WI38 (cell line): ENCODE measurements around the gene WDR38.

Experiments
- H3K4me3 ChIP-seq: 2 replicates; pipeline ENCODE4 v1.5.1; 2011; ENCODE audit warnings: low read depth, mild to moderate bottlenecking, control low read depth, low read length
- TF ChIP-seq, protein P1 (sequence below): IDR thresholded peaks from 2 replicates; pipeline ENCODE4 v1.5.1; 2012; ENCODE audit warnings: low read depth, mild to moderate bottlenecking, control low read depth, low read length

WDR38 gene

GRCh38 chr9:124861342-124862229 is 8.3 kb downstream of the WDR38 start, which contains the start of the genes ARPC5L and RPL35:
TSS of gene ARPC5L (plus strand) at chr9:124862130. CDS start at chr9:124869291, 7,161 bp downstream.
TSS of gene RPL35 (minus strand) at chr9:124861957. CDS start at chr9:124861912, 45 bp downstream.
- TF ChIP-seq, protein P1, sequence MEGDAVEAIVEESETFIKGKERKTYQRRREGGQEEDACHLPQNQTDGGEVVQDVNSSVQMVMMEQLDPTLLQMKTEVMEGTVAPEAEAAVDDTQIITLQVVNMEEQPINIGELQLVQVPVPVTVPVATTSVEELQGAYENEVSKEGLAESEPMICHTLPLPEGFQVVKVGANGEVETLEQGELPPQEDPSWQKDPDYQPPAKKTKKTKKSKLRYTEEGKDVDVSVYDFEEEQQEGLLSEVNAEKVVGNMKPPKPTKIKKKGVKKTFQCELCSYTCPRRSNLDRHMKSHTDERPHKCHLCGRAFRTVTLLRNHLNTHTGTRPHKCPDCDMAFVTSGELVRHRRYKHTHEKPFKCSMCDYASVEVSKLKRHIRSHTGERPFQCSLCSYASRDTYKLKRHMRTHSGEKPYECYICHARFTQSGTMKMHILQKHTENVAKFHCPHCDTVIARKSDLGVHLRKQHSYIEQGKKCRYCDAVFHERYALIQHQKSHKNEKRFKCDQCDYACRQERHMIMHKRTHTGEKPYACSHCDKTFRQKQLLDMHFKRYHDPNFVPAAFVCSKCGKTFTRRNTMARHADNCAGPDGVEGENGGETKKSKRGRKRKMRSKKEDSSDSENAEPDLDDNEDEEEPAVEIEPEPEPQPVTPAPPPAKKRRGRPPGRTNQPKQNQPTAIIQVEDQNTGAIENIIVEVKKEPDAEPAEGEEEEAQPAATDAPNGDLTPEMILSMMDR: no peak
- peak within 1 kb of the TSS; percentile 85 for H3K4me3 ChIP-seq

GRCh38 chr9:124863371-124863871 is 10.2 kb downstream of the WDR38 start:
- H3K4me3 ChIP-seq: no peak overlapping the region

GRCh38 chr9:124868511-124869465 is 15.5 kb downstream of the WDR38 start:
- peak overlapping the region; percentile 94 for H3K4me3 ChIP-seq
- TF ChIP-seq, protein P1: 0 out of 2 replicates have a peak, but pooled peaks have one; percentile 7

More at GRCh38 chr9:124863371-124863871, 10.2 kb downstream of the WDR38 start:
- TF ChIP-seq, protein P1: no peak

DNA sequence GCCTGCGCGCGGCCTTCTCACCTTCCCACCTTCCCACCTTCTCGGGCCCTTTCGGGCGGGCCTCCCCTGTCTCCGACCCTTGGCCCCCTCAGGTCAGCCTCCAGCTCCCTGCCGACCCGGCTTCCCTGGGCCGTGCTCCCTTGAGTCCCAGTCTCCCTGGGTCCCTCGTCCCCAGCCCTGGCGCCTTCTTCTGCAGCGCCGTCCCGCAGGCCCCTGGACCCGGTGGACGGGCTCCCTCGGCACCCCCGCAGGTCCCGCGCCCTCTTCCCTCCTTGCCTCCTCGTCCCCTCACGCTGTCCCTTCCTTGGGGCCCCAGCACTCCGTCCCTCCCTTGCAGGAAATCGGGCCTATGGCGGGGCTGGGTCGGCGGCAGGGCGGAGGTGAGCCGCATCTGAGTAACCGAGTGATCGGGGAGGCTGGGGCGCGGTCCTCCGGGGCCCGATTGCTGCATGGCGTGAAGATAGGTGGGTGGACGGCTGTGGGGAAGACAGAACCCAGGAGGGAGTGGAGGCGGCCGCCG is 16.3 kb downstream of the WDR38 start:
- TF ChIP-seq, protein P1: no peak
- H3K4me3 ChIP-seq: peak overlapping the region; percentile 94

DNA sequence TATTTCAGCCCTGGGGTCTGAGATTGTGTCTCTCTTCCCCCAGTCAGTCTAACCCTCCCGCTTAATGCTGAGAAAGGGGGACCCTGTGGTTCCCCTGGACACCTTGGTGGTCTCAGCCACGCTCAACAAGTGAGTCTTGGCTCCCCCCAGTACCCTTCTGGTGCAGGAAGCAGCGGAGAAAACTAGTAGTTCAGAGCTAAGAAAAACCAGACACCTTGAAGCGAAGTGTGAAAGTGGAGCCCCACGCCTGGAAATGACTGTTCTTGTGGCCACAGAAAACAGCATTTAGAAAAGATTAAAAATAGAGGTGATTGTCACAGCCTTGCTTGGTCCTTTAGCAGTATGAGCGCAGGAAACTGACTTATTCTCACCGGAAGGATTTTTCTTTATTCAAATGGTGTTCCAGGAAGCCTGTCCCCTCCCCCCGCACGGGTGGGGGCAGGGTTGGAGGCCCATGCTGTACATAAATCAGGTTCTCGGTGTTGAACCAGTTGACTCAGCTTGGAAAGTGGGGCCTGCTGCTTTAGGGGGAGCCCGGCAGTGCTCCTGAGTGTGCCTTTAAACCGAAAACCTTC is 16.8 kb downstream of the WDR38 start:
- TF ChIP-seq, protein P1: no peak
- peak overlapping the region; percentile 94 for H3K4me3 ChIP-seq

GRCh38 chr9:124870723-124871122 is 17.5 kb downstream of the WDR38 start:
- H3K4me3 ChIP-seq: peak overlapping the region; percentile 94
- TF ChIP-seq, protein P1: no peak
